Measurements from ENCODE around the gene ONECUT2.

ONECUT2 gene

GRCh38 chr18:57466307-57466706, 31.1 kb downstream of the ONECUT2 start:
- no peak for DNase-seq (ENCODE audit: extremely low read depth, insufficient read length)
- H3K36me3 ChIP-seq (ENCODE audit: control insufficient read depth, insufficient read depth, low read length), result no peaks in the 10 kb centered on the region

DNA sequence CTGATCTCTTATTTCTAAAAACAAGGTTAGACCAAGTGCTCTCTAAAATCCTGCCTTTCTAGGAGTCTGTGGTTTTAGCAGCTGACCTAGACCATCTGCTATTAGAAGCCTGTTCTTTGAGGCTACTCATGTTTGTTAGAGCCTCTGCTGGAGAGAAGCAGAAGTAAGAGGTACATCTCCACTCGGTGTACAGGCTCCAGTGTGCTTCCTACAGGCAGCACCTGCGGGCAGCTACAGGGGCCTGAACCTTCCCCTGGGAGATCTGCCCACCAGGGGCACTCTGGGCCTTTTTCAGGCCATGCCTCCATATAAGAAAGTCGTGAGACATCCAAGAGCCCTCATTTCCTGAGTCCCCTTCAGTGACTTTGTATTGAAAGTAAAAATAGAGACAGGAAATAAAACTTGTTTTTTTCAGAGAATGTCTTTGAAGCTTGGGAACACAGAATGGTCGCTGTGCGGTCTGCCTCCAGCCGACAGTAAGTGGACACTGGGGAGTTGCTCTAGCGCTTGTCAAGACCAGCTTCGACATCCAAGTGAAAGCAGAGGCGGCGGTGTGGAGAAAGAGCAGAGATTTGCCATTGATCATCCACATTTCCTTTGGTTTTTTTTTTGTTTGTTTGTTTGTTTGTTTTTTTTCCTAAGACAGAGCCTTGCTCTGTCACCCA, 31.7 kb downstream of the ONECUT2 start:
- no peak for DNase-seq (ENCODE audit: extremely low read depth, insufficient read length)
- Histone ChIP-seq H3K4me3 (replicated peaks; ENCODE audit: low read depth, low read length) (no peak overlapping the region), H3K36me3 (ENCODE audit: control insufficient read depth, insufficient read depth, low read length) (no peaks in the 10 kb centered on the region), H3K27me3 (replicated peaks; ENCODE audit: control insufficient read depth, insufficient read depth, low read length) (no peaks in the 10 kb centered on the region; the same call in none of the 2 replicates)
- no peak for TF ChIP-seq CTCF (IDR thresholded peaks at IDR 0.05; ENCODE audit: insufficient read depth, low read length, poor library complexity, severe bottlenecking)

More at GRCh38 chr18:57466307-57466706, 31.1 kb downstream of the ONECUT2 start:
- Histone ChIP-seq H3K27me3 (replicated peaks; ENCODE audit: control insufficient read depth, insufficient read depth, low read length) (no peaks in the 10 kb centered on the region; the same call in none of the 2 replicates), H3K4me3 (replicated peaks; ENCODE audit: low read depth, low read length) (no peak overlapping the region)
- no peak for TF ChIP-seq CTCF (IDR thresholded peaks at IDR 0.05; ENCODE audit: insufficient read depth, low read length, poor library complexity, severe bottlenecking)

GRCh38 chr18:57469884-57470283, 34.7 kb downstream of the ONECUT2 start:
- H3K4me3 ChIP-seq (replicated peaks; ENCODE audit: low read depth, low read length), result no peak overlapping the region
- no peak for TF ChIP-seq CTCF (IDR thresholded peaks at IDR 0.05; ENCODE audit: insufficient read depth, low read length, poor library complexity, severe bottlenecking)
- no peaks in the 10 kb centered on the region; the same call in none of the 2 replicates for H3K27me3 ChIP-seq (replicated peaks; ENCODE audit: control insufficient read depth, insufficient read depth, low read length)
- DNase-seq (ENCODE audit: extremely low read depth, insufficient read length), result no peak
- no peaks in the 10 kb centered on the region for H3K36me3 ChIP-seq (ENCODE audit: control insufficient read depth, insufficient read depth, low read length)

- H3K4me3 ChIP-seq (replicated peaks; ENCODE audit: low read depth, low read length), result no peak overlapping the region
- H3K27me3 ChIP-seq (replicated peaks; ENCODE audit: control insufficient read depth, insufficient read depth, low read length), result no peaks in the 10 kb centered on the region; the same call in 1 of the 2 replicates
- no peak for DNase-seq (ENCODE audit: extremely low read depth, insufficient read length)
- H3K36me3 ChIP-seq (ENCODE audit: control insufficient read depth, insufficient read depth, low read length), result no peaks in the 10 kb centered on the region
- no peak for TF ChIP-seq CTCF (IDR thresholded peaks at IDR 0.05; ENCODE audit: insufficient read depth, low read length, poor library complexity, severe bottlenecking)
These were observed 40.2 kb downstream of the ONECUT2 start for GRCh38 chr18:57475408-57475807.

DNA sequence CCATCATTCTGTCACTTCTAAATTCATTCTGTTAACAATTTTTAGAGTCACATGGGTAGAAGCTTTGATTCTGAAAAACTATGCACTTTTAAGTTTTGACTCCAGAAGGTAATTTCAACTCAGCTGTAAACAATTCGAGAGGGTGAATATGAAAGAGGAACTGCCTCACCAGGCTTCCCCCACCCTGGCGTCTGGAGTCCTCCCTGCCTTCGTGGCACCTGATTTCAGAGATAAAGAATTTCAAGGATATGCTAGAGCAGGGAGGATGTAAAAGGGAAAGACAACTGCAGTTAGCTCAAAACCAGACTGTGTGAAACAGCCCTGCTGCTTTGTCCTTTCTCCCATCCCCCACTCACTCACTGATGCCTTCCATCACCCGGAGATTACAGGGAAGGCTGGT, 40.7 kb downstream of the ONECUT2 start:
- DNase-seq (ENCODE audit: extremely low read depth, insufficient read length), result no peak
- Histone ChIP-seq H3K36me3 (ENCODE audit: control insufficient read depth, insufficient read depth, low read length) (no peaks in the 10 kb centered on the region), H3K4me3 (replicated peaks; ENCODE audit: low read depth, low read length) (no peak overlapping the region), H3K27me3 (replicated peaks; ENCODE audit: control insufficient read depth, insufficient read depth, low read length) (no peaks in the 10 kb centered on the region; the same call in 1 of the 2 replicates)
- TF ChIP-seq CTCF (IDR thresholded peaks at IDR 0.05; ENCODE audit: insufficient read depth, low read length, poor library complexity, severe bottlenecking), result no peak
